Endothelial cell of hepatic sinusoid (primary cell): ENCODE data around the gene PACRG.
"Not testable (repeated sequence)": the region's sequence is repeated elsewhere in the genome, so short reads cannot be mapped to it uniquely, and the experiment has no call there.

ENCODE experiments used
- in situ Hi-C: cut with HindIII; loops from 2 replicates; pipeline ENCODE4 v1.10.0; 2017; ENCODE audit warnings: low sequenced_read_pairs

PACRG gene

GRCh38 chr6:162922563-162923166 lies 194.9 kb downstream of the PACRG start:
- in situ Hi-C loops = no loop called here

- in situ Hi-C loops = no loop called here
These were observed 207.1 kb downstream of the PACRG start for GRCh38 chr6:162934844-162935243.

GRCh38 chr6:162940426-162940825 lies 212.7 kb downstream of the PACRG start:
- in situ Hi-C loops = no loop called here

- in situ Hi-C loops = no loop called here
These were observed 213.4 kb downstream of the PACRG start for GRCh38 chr6:162941128-162941527.

- in situ Hi-C loops = no loop called here
These were observed 215.1 kb downstream of the PACRG start for GRCh38 chr6:162942866-162943265.

- in situ Hi-C loops = no loop called here
These were observed 215.6 kb downstream of the PACRG start for GRCh38 chr6:162943369-162943768.

- in situ Hi-C loops = no loop called here
These were observed 223.5 kb downstream of the PACRG start for GRCh38 chr6:162951164-162951743.

- in situ Hi-C loops = no loop called here
These were observed 224.6 kb downstream of the PACRG start for GRCh38 chr6:162952423-162952822.

GRCh38 chr6:162957062-162957461 lies 229.3 kb downstream of the PACRG start:
- in situ Hi-C loops = no loop called here

- in situ Hi-C loops = no loop called here
These were observed 233.1 kb downstream of the PACRG start for GRCh38 chr6:162960679-162961457.

- in situ Hi-C loops = no loop called here
These were observed 234.3 kb downstream of the PACRG start for GRCh38 chr6:162962093-162962492.

- in situ Hi-C loops = no loop called here
These were observed 236.1 kb downstream of the PACRG start for GRCh38 chr6:162963861-162964260.

- in situ Hi-C loops = no loop called here
These were observed 236.8 kb downstream of the PACRG start for GRCh38 chr6:162964488-162965140.

- in situ Hi-C loops = no loop called here
These were observed 237.6 kb downstream of the PACRG start for GRCh38 chr6:162965366-162965765.

GRCh38 chr6:162970246-162970645 lies 242.5 kb downstream of the PACRG start:
- in situ Hi-C loops = no loop called here

GRCh38 chr6:162971356-162971755 lies 243.6 kb downstream of the PACRG start:
- in situ Hi-C loops = no loop called here

GRCh38 chr6:162973151-162973872 lies 245.5 kb downstream of the PACRG start:
- in situ Hi-C loops = no loop called here

- in situ Hi-C loops = no loop called here
These were observed 246.2 kb downstream of the PACRG start for GRCh38 chr6:162973980-162974379.

- in situ Hi-C loops = no loop called here
These were observed 246.9 kb downstream of the PACRG start for GRCh38 chr6:162974685-162975084.

GRCh38 chr6:162976141-162976540 lies 248.4 kb downstream of the PACRG start:
- in situ Hi-C loops = no loop called here

GRCh38 chr6:162983234-162983633 lies 255.5 kb downstream of the PACRG start:
- in situ Hi-C loops = not testable (repeated sequence)
